ENCODE results near the gene ITM2C. TPM values are rescaled to one million over a fixed set of nuclear protein-coding genes. Genes with fewer than 3 reads are reported as not detected.

ITM2C gene
- total and polyA plus RNA-seq, 8 donors: 26.2 to 96.3 (median 41.0) TPM

- Histone ChIP-seq H3K36me3 (no peaks in the 10 kb centered on the region), H3K27me3 (peaks cover 0 to 4% (median 0%) of the 10 kb centered on the region in 4 donors), H3K9me3 (no peaks in the 10 kb centered on the region), H3K27ac (no peak overlapping the region), H3K4me3 (no peak overlapping the region), H3K4me1 (no peaks in the 10 kb centered on the region)
- intact Hi-C loops (cut with DNase I): loop anchor here in 1 of 3 donors (5.0 kb wide), 1 partner anchor 141 kb away; no protein-coding TSS in a partner anchor
- no peak for DNase-seq
- no peak for TF ChIP-seq CTCF (IDR thresholded peaks at IDR 0.05)
- WGBS, 2 donors: 94 to 95% methylated on average over 6 of the region's 6 CpGs
- FAIRE-seq: no peak
- ATAC-seq: no peak
Observed at GRCh38 chr2:230846360-230846759, 18.4 kb upstream of the ITM2C start.

- intact Hi-C loops (cut with DNase I): loop anchor here in 1 of 3 donors (5.0 kb wide), 1 partner anchor 139 kb away; no protein-coding TSS in a partner anchor
- H3K9me3 ChIP-seq: no peaks in the 10 kb centered on the region
- TF ChIP-seq CTCF (IDR thresholded peaks at IDR 0.05): peak; percentile 69 to 85 (median 78)
- FAIRE-seq (no peak), DNase-seq (peak; percentile 65 to 96 (median 81)), ATAC-seq (peak; percentile 89 to 99 (median 96))
- H3K4me1 ChIP-seq: no peaks in the 10 kb centered on the region
- no peak overlapping the region for H3K27ac ChIP-seq
- H3K36me3 ChIP-seq: no peaks in the 10 kb centered on the region
- H3K4me3 ChIP-seq: no peak overlapping the region
- 13% methylated on average over 29 to 32 of the region's 32 CpGs for WGBS, 2 donors
- peaks cover 0 to 4% (median 0%) of the 10 kb centered on the region in 4 donors for H3K27me3 ChIP-seq
Observed at GRCh38 chr2:230847883-230848388, 16.8 kb upstream of the ITM2C start.

GRCh38 chr2:230849633-230850357 lies 14.9 kb upstream of the ITM2C start:
- Histone ChIP-seq H3K4me3 (no peak overlapping the region), H3K9me3 (no peaks in the 10 kb centered on the region), H3K27me3 (peaks cover 0 to 4% (median 2%) of the 10 kb centered on the region in 4 donors), H3K27ac (no peak overlapping the region), H3K36me3 (no peaks in the 10 kb centered on the region), H3K4me1 (no peaks in the 10 kb centered on the region)
- FAIRE-seq (no peak), DNase-seq (peak in 3 of 6 donors; percentile 54 to 81 (median 67)), ATAC-seq (peak; percentile 42 to 69 (median 56))
- TF ChIP-seq CTCF (IDR thresholded peaks at IDR 0.05): peak; percentile 67 to 87 (median 80)
- intact Hi-C loops (cut with DNase I): loop anchor here in 1 of 3 donors (5.0 kb wide), 1 partner anchor 138 kb away; no protein-coding TSS in a partner anchor
- 61 to 62% methylated on average over 40 of the region's 40 CpGs for WGBS, 2 donors

GRCh38 chr2:230850358-230850658 lies 14.4 kb upstream of the ITM2C start:
- DNase-seq: no peak
- TF ChIP-seq CTCF (IDR thresholded peaks at IDR 0.05): peak in 2 of 4 donors; percentile 1 to 14
- intact Hi-C loops (cut with DNase I): no loop called here
- no peak overlapping the region for H3K4me3 ChIP-seq
- no peak overlapping the region for H3K27ac ChIP-seq
- WGBS, 2 donors: 33 to 43% methylated on average over 7 of the region's 7 CpGs
- no peaks in the 10 kb centered on the region for H3K36me3 ChIP-seq
- peaks cover 0 to 4% (median 2%) of the 10 kb centered on the region in 4 donors for H3K27me3 ChIP-seq
- FAIRE-seq: no peak
- H3K4me1 ChIP-seq: no peaks in the 10 kb centered on the region
- no peaks in the 10 kb centered on the region for H3K9me3 ChIP-seq
- ATAC-seq: no peak

- intact Hi-C loops (cut with DNase I): no loop called here
- TF ChIP-seq CTCF (IDR thresholded peaks at IDR 0.05): no peak
- ATAC-seq: no peak
- Histone ChIP-seq H3K4me1 (no peaks in the 10 kb centered on the region), H3K4me3 (no peak overlapping the region), H3K27ac (no peak overlapping the region), H3K36me3 (no peaks in the 10 kb centered on the region), H3K9me3 (no peaks in the 10 kb centered on the region), H3K27me3 (peaks cover 0 to 4% (median 2%) of the 10 kb centered on the region in 4 donors)
- FAIRE-seq: no peak
- 66 to 78% methylated on average over 4 of the region's 4 CpGs for WGBS, 2 donors
- no peak for DNase-seq
Observed at GRCh38 chr2:230852113-230852512, 12.6 kb upstream of the ITM2C start.

All from pancreas (tissue), 10 donors.